Stimulated activated CD4-positive, alpha-beta T cell treated with anti-CD3 and anti-CD28 coated beads, Interleukin-2, amount 100 ng/mL, for 24 hours (primary cell): ENCODE measurements around the gene MLF1.
"Not testable (repeated sequence)": the region's sequence is repeated elsewhere in the genome, so short reads cannot be mapped to it uniquely, and the experiment has no call there.

Source experiments
- DNase-seq, 2 donors: peaks; one replicate each; pipeline ENCODE4 v3.0.0-alpha.2; 2020

Gene MLF1, protein sequence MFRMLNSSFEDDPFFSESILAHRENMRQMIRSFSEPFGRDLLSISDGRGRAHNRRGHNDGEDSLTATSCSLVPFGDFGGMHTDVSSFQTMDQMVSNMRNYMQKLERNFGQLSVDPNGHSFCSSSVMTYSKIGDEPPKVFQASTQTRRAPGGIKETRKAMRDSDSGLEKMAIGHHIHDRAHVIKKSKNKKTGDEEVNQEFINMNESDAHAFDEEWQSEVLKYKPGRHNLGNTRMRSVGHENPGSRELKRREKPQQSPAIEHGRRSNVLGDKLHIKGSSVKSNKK

GRCh38 chr3:158570999-158571702 lies at the start of gene MLF1:
MLF1 (plus strand) TSS chr3:158571194; CDS start chr3:158571301, 107 bp downstream.
- peak; percentile 80 to 86 for DNase-seq

DNA sequence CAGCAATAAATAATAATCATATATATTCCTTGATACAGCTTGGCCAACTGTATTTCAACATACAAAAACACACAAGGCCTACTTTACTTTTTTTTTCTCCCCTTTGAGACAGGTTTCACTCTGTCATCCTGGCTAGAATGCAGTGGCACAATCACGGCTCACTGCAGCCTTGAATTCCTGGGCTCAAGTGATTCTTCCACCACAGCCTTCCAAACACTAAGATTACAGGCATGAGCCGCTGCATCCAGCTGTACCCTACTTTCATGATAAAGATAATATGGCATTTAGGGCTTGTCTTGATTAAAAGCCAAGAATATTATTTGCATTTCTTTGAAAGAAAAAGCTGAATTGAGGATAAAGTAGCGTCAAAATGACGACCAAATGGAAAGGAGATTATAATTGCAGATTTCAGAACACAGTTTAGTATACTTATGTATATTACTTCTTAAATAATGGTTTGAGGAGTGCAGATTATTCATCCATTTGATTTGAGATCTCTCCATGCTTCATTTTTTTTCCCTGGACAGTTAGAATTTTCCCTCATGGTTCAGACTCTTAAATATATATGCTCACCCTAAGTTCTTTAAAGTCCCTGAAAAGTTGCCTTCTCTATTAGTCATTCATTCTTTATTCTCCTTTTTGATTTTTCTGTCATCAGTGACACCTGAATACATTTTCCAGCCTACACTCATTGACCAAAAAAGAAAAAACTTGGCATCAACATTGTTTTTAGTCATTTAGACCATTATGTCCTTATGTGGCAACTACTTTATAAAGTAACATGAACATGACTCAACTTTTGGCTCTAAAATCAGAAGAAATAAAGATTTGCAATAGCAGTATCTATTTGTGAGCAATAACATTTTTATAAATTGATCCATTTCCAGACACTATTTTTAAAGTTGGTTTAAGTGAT lies 48.5 kb upstream of the MLF1 start:
- DNase-seq, result no peak

GRCh38 chr3:158528076-158528674 lies 42.8 kb upstream of the MLF1 start:
- no peak for DNase-seq

GRCh38 chr3:158531334-158531733 lies 39.7 kb upstream of the MLF1 start:
- no peak for DNase-seq

DNA sequence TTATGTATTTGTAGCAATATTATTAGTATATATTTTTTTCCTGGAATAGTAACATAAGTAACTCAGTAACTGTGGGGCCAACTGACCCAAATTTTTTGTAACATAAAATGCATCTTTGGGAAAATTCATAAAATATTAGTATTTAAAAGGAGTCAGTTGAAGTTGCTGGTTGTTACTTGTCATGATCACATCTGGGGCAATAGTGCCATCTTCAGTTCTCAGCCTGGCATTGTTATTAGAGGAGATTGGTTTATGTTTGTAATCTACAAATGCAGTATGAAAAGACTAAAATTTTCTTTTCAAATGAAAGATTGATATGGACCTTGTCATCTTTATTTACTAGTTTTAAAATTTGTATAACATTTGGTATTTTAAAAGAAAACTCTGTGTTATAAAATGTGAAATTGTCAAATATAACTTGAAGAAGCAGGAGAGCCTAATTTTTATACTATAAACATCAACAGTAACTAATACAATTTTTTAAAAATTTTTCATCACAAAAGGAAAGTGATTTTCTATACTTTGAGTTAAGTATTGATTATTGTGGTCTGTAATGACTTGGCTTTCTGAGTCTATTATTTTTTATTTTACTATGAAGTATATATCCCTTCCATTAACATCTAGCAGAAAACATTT lies 38.8 kb upstream of the MLF1 start:
- DNase-seq, result no peak

DNA sequence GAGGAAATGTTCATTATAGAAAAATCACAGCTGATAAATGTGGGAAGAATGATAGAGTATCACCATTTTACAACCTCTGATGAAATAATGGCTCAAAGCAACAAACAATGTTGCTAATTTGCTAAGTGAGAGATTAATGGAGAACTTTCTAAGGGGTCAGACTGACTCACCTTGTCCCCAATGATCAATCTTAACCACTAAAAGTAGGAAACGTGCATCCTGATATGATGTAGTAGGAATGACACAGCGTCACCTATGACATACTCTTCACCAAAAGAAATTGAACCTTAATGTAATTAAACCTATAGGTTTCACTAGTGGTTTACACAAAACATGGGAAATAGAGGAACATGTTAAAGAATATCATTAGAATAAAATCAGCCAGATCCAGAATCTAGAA lies 35.1 kb upstream of the MLF1 start:
- DNase-seq, result no peak

DNA sequence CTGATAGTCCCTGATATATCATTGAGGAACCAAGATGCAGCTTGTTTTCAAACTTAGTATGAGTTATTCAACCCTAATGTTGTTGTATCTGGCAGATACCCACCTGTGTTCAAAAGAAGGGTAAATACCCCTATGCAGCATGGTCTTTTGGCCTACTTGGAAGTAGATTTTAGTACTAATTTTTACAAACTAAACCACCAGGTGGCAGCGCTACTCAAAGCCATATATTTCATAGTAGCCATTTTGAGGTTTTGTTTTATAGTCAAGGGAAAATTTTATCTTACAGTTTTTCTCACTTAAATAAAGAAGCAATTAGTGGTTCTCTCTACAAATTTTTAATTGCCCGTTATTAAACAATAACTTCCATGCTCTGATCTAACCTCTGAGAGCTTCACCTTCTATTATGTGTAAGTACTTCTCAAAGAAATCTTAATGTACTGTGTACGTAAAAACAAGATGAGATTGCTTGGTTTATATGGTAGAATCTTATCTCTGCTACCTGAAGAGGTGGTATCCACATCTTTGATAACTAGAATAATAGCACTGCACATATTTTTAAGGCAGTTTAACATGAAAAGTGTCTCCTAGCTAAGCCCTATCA lies 31.5 kb upstream of the MLF1 start:
- peak; percentile 47 to 54 for DNase-seq

- DNase-seq, result no peak
Observed at GRCh38 chr3:158540066-158540465, 30.9 kb upstream of the MLF1 start.

DNA sequence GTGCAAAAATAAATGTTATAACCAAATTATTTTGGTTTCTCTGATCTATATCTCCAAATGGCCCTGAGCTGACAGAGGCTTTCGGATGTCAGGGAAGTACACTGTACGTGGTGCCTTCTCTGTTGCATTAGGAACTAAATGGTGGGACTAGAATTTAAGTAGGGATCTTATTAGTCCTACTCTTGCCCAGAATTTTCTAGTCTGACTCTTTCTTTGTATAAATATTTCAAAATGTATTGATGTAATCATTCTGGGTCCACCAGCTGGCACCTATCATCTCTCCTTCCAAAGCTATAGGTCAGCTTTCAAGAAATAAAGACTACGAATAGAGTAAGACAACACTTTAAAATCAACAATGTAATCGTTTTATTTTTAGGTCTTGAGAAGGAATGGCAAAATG lies 22.3 kb upstream of the MLF1 start:
- no peak for DNase-seq

- DNase-seq, result not testable (repeated sequence)
Observed at GRCh38 chr3:158549938-158550337, 21.1 kb upstream of the MLF1 start.

DNA sequence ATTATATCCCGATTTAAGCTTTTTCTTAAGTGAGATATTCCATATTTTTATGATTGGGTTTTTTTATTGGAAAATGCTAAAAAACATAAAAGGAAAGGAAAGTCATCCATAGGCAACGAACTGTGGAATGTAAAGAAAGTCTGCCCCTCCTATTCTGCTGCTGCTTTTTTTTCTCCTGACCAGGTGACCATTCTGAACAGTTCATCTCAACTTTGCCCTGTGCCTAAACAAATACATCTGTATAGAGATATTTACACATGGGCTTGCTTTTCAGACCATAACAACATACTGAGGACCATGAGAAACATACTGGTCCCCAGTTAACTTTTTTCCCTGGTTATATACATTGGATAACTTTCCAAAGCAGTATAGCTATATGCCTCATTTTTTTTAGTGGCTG lies 18.9 kb upstream of the MLF1 start:
- no peak for DNase-seq

GRCh38 chr3:158559504-158559903 lies 11.5 kb upstream of the MLF1 start:
- no peak for DNase-seq

- DNase-seq, result no peak
Observed at GRCh38 chr3:158560979-158561378, 10.0 kb upstream of the MLF1 start.

GRCh38 chr3:158562674-158563073 lies 8.3 kb upstream of the MLF1 start:
- DNase-seq, result no peak

GRCh38 chr3:158563076-158563475 lies 7.9 kb upstream of the MLF1 start:
- DNase-seq, result no peak

DNA sequence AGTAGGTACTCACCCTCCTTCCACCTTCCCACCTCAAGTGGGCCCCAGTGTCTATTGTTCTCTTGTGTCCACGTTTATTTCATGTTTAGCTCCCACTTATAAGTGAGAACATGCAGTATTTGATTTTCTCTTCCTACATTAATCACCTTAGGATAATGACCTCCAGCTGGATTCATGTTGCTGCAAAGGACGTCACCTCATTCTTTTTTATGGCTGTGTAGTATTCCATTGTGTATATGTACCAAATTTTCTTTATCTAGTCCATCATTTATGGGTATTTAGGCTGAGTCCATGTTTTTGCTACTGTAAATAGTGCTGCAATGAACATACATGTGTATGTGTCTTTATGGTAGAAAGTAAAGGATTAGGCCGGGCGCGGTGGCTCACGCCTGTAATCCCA lies 5.9 kb upstream of the MLF1 start:
- no peak for DNase-seq

DNA sequence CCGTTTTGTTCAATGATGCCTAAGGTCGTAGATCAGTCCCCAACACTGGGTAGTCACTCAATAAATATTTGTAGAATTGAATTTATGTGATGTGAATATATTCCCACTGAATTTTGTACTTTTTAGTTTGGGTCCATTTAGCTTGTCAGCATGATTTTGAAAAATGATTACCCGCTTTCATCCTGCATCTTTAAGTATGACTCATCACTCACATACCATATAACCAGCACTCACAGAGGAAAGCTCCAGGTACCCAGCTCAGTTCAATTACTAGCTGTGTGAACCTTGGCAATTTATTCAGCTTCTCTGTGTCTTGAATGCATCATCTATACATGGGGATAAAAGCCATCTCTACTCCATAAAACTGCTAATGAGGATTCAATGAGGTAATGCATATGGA lies 2.2 kb upstream of the MLF1 start:
- DNase-seq, result no peak

GRCh38 chr3:158569794-158570193 lies 1.2 kb upstream of the MLF1 start:
- no peak for DNase-seq

DNA sequence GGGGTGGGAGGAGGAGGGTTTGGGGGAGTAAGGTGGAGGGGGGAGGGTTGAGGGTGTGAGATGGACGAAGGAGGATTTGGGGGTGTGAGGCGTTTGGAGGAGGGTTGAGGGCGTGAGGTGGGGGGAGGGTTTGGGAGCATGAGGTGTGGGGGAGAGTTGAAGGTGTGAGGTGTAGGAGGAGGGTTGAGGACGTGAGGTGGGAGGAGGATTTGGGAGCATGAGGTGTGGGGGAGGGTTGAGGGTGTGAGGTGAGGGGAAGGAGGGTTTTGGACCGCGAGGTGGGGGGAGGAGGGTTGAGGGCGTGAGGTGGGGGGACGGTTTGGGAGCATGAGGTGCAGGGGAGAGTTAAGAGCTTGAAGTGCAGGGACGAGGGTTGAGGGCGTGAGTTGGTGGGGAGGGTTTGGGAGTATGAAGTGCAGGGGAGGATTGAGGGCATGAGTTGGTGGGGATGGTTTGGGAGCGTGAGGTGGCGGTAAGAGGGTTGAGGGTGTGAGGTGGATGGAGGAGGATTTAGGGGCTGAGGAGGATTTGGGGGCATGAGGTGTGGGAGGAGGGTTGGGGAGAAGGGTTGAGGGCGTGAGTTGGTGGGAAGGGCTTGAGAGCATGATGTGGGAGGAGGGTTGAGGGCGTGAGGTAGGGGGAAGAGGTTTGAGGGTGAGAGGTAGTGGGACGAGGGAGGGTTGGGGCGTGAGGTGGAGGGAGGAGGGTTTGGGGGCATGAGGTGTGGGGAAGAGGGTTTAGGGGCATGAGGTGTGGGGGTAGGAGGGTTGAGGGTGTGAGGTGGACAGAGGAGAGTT lies 1.2 kb downstream of the MLF1 start:
- DNase-seq, result no peak

DNA sequence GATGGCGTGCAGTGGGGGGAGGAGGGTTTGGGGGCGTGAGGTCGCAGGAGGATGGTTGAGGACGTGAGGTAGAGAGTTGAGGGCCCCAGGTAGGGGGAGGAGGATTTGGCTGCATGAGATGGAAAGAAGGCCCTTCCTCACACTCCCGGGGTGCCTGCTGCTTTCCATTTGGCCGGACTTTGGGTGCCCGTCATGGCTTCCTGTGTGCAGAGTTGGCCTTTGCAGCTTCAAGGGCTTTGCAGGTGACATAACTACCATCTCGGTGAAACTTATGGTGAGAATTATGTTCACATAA lies 1.7 kb downstream of the MLF1 start:
- DNase-seq, result no peak

DNA sequence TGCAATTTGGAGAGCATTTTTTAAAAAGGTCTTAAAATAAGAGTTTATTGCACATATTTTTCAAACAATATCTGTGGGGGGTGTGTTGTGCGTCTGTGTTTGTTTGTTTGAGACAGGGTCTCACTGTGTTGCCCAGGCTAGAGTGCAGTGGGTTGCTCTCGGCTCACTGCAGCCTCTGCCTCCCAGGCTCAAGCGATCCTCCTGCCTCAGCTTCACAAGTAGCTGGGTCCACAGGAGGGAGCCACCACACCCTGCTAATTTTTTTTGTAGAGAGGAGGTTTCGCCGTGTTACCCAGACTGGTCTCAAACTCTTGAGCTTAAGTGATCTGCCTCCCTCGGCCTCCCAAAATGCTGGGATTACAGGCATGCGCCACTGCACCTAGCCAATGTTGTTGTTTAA lies 2.7 kb downstream of the MLF1 start:
- DNase-seq, result no peak

DNA sequence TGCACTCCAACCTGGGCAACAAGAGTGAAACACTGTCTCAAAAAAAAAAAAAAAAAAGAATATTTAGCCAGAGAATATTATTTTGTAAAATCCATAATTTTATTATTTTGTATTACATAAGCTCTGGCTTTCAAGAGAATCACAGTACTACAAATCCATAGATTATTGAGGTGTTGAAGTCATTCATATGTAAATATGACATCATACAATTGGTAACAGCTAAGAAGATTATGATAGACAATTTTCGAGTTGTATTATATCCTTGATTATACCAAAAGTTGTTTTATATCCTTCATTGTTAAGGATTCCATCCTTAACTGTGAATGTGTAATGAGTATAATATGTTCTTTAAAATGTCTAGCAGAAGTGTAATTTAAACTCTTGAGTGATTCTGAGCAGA lies 3.7 kb downstream of the MLF1 start:
- DNase-seq, result no peak
